ENCODE measurements around the gene MATN3. TPM values are rescaled to one million over a fixed set of nuclear protein-coding genes. Genes with fewer than 3 reads are reported as not detected.

MATN3 gene
- total and polyA plus RNA-seq, 9 of the 15 experiments (the other 6 are each of a cell fraction or from before 2014, with no cell fraction given), result not detected

DNA sequence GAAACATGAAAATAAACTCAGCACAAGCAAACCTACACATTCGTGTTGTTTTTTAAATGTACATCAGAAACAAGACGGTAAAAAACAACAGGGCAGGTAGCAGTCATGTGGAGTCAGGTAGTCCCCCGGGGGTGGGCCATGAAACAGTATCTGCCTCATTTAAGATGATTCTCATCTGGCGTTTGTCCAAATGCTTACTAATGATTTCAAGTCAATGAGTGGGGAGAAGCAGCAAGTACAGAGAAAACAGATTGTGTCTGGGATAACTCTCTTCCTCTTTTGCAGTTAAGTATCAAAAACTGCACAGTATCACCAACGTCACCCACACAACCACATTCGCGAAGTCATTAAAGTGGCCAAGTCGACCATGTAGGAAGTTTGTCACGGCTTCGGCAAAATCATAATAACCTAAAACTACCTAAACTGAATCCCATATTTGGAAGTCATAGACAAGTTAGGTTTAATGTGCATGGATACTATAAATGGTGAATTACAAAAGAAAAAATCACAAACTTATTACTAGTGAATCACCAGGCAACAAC is 37.7 kb upstream of the MATN3 start:
- Histone ChIP-seq H3K27ac (ENCODE audit: extremely low read depth, low read depth, low read length) (peak overlapping the region; percentile 98), H3K4me2 (ENCODE audit: insufficient read depth, low read length) (peak overlapping the region; percentile 97), H3K4me1 (replicated peaks in 1 of 2; ENCODE audit: control insufficient read depth in 2 of 2, insufficient read depth in 2 of 2, low read length in 2 of 2) (peaks cover 0 to 27% of the 10 kb centered on the region in 2 experiments; a peak in 3 of 5 replicates), H3K4me3 (peak overlapping the region; percentile 70), H3K9ac (ENCODE audit: insufficient read depth in 1 of 2, low read depth in 2 of 2, low read length in 2 of 2) (peak overlapping the region; percentile 94 to 95; a peak in 3 of 4 replicates), H3K79me2 (ENCODE audit: control insufficient read depth, insufficient read depth, low read length) (peaks cover 58% of the 10 kb centered on the region), H2AFZ (ENCODE audit: low read depth, low read length) (no peak overlapping the region), H3K9me3 (replicated peaks; ENCODE audit: control insufficient read depth, insufficient read depth, low read depth, low read length) (no peaks in the 10 kb centered on the region), H3K27me3 (ENCODE audit: control insufficient read depth in 2 of 2, insufficient read depth in 2 of 2, low read length in 2 of 2) (no peaks in the 10 kb centered on the region), H3K9me1 (ENCODE audit: control insufficient read depth, insufficient read depth, low read length) (no peaks in the 10 kb centered on the region), H4K20me1 (replicated peaks; ENCODE audit: control insufficient read depth, insufficient read depth, low read length) (peaks cover 21% of the 10 kb centered on the region), H3K36me3 (ENCODE audit: control insufficient read depth, insufficient read depth, low read length) (peaks cover 7% of the 10 kb centered on the region; the same call in 1 of the 3 replicates)
- in situ Hi-C loops (cut with MboI), result no loop called here
- peak; percentile 13 for ATAC-seq
- ChIA-PET POLR2A (interaction anchor here (1.5 to 2.7 kb wide), 4 partner anchors 8 to 35 kb away, joined by 4 to 20 read pairs (median 6); no protein-coding TSS in a partner anchor), CTCF (ENCODE audit: low intra/inter-chr PET ratio) (interaction anchor here (0.6 to 1.2 kb wide), 2 partner anchors 10 to 43 kb away, joined by 3 read pairs; no protein-coding TSS in a partner anchor)
- WGBS (ENCODE audit: insufficient coverage, low coverage, missing lambda C conversion rate), result 0% methylated on average over 10 of the region's 10 CpGs
- intact Hi-C loops (cut with micrococcal nuclease), result loop anchor here (1.0 to 5.0 kb wide), 2 partner anchors 41 to 148 kb away; partner anchors contain the start of gene TTC32
- DNase-seq (ENCODE audit: extremely low read depth in 1 of 4, low spot score in 3 of 4), result peak; percentile 34 to 80 (median 42)
- peak; percentile 88 for FAIRE-seq
- no TSS peak for BruUV-seq (replicated peaks)
- TF ChIP-seq ZC3H4 (CRISPR knock-in tag; IDR thresholded peaks at IDR 0.05; ENCODE audit: borderline replicate concordance) (no peak), MTF1 (CRISPR knock-in tag; IDR thresholded peaks at IDR 0.05; ENCODE audit: borderline replicate concordance) (no peak), C11orf30 (IDR thresholded peaks at IDR 0.05; ENCODE audit: low read depth) (peak; percentile 66), KDM5B (IDR thresholded peaks at IDR 0.05; ENCODE audit: insufficient replicate concordance, low read depth, low read length) (no peak), ZNF134 (CRISPR knock-in tag; conservative IDR thresholded peaks at IDR 0.05) (no peak), IRF2 (CRISPR knock-in tag; IDR thresholded peaks at IDR 0.05) (no peak), NFE2 (IDR thresholded peaks at IDR 0.05; ENCODE audit: low read depth) (peak; percentile 77), MAFG (tag; conservative IDR thresholded peaks at IDR 0.05) (peak; percentile 69)
- TF ChIP-seq, protein P1, sequence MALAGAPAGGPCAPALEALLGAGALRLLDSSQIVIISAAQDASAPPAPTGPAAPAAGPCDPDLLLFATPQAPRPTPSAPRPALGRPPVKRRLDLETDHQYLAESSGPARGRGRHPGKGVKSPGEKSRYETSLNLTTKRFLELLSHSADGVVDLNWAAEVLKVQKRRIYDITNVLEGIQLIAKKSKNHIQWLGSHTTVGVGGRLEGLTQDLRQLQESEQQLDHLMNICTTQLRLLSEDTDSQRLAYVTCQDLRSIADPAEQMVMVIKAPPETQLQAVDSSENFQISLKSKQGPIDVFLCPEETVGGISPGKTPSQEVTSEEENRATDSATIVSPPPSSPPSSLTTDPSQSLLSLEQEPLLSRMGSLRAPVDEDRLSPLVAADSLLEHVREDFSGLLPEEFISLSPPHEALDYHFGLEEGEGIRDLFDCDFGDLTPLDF (CRISPR knock-in tag; IDR thresholded peaks at IDR 0.05), result no peak
- TF ChIP-seq, protein P2, sequence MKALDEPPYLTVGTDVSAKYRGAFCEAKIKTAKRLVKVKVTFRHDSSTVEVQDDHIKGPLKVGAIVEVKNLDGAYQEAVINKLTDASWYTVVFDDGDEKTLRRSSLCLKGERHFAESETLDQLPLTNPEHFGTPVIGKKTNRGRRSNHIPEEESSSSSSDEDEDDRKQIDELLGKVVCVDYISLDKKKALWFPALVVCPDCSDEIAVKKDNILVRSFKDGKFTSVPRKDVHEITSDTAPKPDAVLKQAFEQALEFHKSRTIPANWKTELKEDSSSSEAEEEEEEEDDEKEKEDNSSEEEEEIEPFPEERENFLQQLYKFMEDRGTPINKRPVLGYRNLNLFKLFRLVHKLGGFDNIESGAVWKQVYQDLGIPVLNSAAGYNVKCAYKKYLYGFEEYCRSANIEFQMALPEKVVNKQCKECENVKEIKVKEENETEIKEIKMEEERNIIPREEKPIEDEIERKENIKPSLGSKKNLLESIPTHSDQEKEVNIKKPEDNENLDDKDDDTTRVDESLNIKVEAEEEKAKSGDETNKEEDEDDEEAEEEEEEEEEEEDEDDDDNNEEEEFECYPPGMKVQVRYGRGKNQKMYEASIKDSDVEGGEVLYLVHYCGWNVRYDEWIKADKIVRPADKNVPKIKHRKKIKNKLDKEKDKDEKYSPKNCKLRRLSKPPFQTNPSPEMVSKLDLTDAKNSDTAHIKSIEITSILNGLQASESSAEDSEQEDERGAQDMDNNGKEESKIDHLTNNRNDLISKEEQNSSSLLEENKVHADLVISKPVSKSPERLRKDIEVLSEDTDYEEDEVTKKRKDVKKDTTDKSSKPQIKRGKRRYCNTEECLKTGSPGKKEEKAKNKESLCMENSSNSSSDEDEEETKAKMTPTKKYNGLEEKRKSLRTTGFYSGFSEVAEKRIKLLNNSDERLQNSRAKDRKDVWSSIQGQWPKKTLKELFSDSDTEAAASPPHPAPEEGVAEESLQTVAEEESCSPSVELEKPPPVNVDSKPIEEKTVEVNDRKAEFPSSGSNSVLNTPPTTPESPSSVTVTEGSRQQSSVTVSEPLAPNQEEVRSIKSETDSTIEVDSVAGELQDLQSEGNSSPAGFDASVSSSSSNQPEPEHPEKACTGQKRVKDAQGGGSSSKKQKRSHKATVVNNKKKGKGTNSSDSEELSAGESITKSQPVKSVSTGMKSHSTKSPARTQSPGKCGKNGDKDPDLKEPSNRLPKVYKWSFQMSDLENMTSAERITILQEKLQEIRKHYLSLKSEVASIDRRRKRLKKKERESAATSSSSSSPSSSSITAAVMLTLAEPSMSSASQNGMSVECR (CRISPR knock-in tag; IDR thresholded peaks at IDR 0.05), result no peak
- TF ChIP-seq, protein P3, sequence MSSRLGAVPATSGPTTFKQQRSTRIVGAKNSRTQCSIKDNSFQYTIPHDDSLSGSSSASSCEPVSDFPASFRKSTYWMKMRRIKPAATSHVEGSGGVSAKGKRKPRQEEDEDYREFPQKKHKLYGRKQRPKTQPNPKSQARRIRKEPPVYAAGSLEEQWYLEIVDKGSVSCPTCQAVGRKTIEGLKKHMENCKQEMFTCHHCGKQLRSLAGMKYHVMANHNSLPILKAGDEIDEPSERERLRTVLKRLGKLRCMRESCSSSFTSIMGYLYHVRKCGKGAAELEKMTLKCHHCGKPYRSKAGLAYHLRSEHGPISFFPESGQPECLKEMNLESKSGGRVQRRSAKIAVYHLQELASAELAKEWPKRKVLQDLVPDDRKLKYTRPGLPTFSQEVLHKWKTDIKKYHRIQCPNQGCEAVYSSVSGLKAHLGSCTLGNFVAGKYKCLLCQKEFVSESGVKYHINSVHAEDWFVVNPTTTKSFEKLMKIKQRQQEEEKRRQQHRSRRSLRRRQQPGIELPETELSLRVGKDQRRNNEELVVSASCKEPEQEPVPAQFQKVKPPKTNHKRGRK (tag; IDR thresholded peaks at IDR 0.05), result no peak
- TF ChIP-seq, protein P4, sequence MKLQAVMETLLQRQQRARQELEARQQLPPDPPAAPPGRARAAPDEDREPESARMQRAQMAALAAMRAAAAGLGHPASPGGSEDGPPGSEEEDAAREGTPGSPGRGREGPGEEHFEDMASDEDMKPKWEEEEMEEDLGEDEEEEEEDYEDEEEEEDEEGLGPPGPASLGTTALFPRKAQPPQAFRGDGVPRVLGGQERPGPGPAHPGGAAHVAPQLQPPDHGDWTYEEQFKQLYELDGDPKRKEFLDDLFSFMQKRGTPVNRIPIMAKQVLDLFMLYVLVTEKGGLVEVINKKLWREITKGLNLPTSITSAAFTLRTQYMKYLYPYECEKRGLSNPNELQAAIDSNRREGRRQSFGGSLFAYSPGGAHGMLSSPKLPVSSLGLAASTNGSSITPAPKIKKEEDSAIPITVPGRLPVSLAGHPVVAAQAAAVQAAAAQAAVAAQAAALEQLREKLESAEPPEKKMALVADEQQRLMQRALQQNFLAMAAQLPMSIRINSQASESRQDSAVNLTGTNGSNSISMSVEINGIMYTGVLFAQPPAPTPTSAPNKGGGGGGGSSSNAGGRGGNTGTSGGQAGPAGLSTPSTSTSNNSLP (IDR thresholded peaks at IDR 0.05; ENCODE audit: borderline replicate concordance, low read depth, low read length), result peak; percentile 66; the same call in 1 of the 2 replicates

Measured in K562 (cell line).